SHP77 (cell line): Measurements from ENCODE around the gene ESRP2.

Source experiments
- DNase-seq, 2 experiments: peaks; one replicate each; lab custom pipeline; 2025; lab: John Stamatoyannopoulos, UW

Gene ESRP2

DNA sequence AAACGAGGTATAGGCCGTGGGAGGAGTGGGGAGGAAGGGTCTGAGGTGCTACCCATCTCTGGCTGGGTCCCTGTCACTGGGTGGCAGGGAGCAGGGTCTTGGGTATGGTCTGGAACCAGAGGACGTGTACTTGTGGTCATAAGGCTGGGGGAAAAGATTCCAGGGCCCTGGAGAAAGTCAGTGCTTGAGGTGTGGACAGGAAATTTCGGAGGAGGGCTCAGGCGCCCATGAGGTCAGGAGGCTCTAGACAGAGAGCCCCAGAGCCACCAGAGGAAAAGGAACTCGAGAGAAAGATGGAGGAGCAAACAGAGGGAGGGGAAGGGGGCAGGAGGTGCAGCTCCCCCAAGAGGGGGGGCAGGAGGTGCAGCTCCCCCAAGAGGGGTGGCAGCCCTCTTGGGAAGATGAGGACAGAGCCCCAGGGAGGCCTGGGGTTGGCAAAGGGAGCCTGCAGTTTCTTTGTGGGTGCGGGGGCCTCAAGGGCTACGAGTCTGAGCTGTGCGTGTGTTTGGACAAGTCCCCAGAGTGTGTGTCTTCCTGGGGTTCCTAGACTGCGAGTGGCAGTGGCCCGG lies 27.7 kb upstream of the ESRP2 start:
- DNase-seq, result no peak

DNA sequence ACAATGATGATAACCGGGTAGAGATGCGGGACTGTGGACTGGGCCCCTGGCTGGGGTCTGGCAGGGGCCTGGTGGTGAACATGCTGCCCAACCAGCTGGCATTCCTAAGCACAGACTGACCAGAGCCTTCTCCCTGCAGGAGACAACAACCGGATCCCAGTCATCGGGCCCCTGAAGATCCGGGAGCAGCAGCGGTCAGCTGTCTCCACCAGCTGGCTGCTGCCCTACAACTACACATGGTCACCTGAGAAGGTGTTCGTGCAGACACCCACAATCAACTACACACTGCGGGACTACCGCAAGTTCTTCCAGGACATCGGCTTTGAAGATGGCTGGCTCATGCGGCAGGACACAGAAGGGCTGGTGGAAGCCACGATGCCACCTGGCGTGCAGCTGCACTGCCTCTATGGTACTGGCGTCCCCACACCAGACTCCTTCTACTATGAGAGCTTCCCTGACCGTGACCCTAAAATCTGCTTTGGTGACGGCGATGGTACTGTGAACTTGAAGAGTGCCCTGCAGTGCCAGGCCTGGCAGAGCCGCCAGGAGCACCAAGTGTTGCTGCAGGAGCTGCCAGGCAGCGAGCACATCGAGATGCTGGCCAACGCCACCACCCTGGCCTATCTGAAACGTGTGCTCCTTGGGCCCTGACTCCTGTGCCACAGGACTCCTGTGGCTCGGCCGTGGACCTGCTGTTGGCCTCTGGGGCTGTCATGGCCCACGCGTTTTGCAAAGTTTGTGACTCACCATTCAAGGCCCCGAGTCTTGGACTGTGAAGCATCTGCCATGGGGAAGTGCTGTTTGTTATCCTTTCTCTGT lies 23.3 kb upstream of the ESRP2 start:
- no peak for DNase-seq

DNA sequence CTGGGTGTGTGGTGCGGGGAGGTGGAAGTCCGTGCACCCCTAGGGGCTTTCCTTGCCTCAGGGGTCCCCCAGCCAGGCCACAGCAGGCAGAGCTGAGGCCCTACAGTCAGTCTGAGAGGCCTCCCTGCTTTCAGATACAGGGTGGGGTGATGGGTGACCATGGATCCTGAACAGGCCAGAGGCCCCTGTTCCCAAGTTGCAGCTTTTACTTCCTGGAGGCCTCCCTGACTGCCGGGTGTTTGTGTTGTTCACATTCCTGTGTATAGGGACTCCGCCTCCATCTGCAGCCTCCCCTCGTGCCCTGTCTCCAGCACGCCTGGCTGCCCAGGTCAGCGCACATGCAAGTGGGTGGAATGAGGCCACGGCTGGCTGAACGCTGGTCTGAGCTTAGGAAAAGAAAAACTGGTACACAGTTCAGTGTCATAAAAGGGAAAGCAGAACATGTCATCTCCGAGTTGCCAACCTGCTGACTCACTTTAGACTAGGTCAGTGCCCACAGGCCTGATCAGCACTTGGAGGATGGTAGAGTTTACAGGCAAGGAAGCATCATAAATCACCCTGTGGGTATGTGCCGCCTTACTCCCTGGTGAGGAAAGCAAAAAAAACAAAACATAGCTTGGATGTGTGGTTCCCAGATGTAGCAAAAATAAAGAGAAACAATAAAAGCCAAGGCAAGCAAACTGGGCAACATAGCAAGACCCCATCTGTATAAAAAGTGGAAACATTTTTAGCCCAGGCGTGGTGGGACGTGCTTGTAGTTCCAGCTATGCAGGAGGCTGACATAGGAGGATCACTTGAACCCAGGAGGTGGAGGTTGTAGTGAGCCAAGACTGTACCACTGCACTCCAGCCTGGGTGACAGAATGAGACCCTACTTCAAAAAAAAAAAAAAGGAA lies 22.2 kb upstream of the ESRP2 start:
- DNase-seq, result peak; percentile 11 to 36

- peak; percentile 88 to 94 for DNase-seq
These were observed 21.5 kb upstream of the ESRP2 start for GRCh38 chr16:68257251-68257905.

DNA sequence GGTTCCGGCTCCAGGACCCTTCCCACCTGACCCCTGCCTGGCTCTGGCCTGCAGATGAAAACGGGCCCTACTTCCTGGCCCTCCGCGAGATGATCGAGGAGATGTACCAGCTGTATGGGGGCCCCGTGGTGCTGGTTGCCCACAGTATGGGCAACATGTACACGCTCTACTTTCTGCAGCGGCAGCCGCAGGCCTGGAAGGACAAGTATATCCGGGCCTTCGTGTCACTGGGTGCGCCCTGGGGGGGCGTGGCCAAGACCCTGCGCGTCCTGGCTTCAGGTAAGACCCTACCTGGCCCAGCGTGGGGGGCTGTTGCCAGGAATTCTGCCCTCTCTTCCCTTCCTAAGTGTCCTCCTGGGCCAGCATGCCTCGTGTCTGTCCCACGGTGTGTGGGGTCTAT lies 19.8 kb upstream of the ESRP2 start:
- DNase-seq, result no peak

- no peak for DNase-seq
These were observed 17.8 kb upstream of the ESRP2 start for GRCh38 chr16:68253721-68254120.

GRCh38 chr16:68252383-68252782 lies 16.5 kb upstream of the ESRP2 start:
- no peak for DNase-seq

- DNase-seq, result no peak
These were observed 15.9 kb upstream of the ESRP2 start for GRCh38 chr16:68251832-68252231.

- no peak for DNase-seq
These were observed 15.0 kb upstream of the ESRP2 start for GRCh38 chr16:68250951-68251350.

DNA sequence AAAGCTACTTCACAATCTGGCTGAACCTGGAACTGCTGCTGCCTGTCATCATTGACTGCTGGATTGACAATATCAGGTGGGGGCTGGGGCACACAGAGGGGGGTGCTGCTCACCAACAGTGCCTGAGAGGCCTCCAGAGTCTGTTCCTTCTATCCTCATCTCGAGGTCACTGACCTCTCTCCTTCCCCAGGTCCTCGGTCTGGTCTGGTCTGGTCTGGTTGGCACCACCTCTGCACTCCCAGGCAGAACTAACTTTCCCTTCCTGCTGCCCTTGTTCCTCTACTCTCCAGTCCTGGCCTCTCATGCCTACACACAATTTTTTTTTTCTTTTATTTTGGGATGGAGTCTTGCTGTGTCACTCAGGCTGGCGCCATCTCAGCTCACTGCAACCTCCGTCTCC lies 13.4 kb upstream of the ESRP2 start:
- no peak for DNase-seq

DNA sequence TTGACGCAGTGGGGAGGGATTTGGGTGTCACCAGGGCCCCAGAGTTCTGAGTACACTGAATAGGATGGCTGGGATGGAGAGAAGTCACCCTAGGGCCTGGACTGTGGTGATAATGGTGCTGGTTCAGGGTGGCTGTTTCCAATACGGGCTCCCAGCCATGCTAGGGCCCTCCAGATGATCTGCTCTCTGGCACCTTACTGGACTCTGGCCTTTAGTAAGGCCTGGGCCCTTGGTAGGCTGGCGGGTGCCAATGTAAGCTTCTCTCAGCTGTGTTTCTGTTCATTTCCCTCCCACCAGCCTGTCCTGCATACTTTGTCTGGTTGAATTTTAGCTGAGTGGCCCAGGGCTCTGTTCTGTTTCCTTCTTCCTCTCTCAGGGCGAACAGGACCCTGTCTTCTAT lies 12.0 kb upstream of the ESRP2 start:
- no peak for DNase-seq

DNA sequence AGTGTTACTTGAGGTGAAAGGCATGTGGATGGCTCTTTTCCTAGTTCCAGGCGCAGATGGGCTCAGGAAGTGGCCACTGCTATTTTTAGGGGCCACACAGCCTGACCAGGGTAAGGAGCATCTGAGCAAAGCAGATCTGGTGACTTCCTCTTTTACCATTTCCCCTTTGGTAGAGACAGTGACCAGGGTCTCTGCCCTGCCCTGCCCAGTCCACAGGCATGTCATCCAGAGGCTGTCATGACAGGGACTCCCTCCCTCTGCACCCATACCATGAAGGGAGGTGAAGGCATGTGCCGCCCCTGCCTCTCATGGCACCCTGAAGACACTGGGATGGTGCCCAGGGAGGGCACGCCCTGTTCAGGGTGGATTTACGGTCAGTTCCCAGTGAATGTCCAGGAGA lies 11.5 kb upstream of the ESRP2 start:
- DNase-seq, result no peak

GRCh38 chr16:68246666-68247065 lies 10.7 kb upstream of the ESRP2 start:
- DNase-seq, result no peak

- DNase-seq, result no peak
These were observed 10.2 kb upstream of the ESRP2 start for GRCh38 chr16:68246121-68246520.

DNA sequence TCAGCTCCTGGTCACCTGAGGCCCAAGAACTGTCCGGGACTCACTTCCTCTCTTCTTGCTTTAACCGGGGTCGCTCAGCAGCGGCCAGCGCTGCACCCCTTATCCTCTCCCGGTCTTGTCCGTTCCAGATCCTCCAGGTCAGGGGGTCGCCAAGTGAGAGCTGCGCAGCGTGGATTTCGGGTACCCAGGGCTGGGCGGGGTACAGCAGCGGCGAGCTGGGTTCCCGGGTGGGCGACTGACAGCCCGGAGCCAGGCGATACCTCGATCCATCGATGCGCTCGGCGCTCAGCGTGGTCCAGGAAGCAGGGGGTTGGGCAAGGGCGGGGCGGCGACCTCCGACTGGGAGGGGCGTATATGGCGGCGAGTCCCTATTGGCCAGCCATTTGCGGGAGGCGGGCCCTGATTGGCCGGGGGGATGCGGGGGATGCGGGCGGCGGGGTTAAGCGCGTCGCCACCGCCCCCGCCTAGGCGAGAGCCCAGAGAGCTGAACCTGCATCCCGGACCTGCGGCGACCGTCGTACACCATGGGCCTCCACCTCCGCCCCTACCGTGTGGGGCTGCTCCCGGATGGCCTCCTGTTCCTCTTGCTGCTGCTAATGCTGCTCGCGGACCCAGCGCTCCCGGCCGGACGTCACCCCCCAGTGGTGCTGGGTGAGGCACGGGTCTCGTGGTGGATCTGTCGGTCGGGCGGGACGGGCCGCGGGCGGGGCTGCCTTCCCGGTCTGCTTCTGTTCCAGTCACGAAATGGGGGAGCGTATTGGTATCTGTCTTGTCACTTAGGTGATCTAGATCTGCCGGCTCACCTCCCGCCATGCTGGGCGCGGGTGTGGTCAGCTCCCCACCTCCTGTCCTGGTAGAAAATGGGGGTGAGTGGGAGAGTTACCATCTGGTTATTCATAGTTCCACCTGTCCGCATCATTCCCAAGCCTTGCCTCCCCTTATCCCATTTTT lies 9.3 kb upstream of the ESRP2 start, which contains the start of gene PLA2G15:
Gene PLA2G15, plus strand, starts transcription at position 471 of the 951 bp plus-strand sequence. Its CDS starts 54 bp downstream, at position 525.
- peak; percentile 69 to 88 for DNase-seq

DNA sequence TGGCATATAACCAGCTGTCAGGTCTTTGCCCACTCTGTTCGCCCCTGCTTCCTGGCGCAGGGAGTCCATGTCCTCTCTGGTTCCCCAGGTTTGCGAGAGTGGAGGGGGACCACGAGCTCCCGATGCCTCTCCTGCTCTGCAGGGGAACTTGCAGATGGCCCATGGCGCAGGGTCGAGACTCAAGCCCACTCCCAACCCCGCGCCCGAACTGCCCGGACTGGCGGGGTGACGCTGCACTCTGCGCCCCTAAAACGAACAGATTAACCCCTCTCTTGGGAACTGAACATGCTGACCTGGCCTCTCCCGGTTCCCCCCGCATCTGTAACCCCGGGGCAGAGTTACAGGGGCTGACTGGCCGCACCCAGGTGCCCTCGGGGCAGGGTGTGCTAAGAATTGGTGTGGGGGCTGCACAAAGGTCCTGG lies 8.6 kb upstream of the ESRP2 start:
- DNase-seq, result no peak

- no peak for DNase-seq
These were observed 7.3 kb upstream of the ESRP2 start for GRCh38 chr16:68242926-68243858.

DNA sequence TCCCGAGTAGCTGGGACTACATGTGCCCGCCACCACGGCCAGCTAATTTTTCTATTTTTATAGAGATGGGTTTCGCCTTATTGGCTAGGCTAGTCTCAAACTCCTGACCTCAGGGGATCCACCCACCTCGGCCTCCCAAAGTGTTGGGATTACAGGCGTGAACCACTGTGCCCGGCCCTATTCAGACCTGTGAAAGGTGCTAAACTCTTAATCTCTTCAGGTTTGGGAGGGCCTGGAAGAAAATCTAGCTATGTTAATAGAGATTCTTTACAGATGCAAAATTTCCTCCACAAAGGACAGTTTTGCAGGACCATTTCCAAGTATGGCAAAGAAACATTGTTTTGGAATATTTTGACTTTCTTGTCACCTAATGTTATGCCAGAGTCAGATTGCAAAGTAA lies 6.2 kb upstream of the ESRP2 start:
- DNase-seq, result no peak

DNA sequence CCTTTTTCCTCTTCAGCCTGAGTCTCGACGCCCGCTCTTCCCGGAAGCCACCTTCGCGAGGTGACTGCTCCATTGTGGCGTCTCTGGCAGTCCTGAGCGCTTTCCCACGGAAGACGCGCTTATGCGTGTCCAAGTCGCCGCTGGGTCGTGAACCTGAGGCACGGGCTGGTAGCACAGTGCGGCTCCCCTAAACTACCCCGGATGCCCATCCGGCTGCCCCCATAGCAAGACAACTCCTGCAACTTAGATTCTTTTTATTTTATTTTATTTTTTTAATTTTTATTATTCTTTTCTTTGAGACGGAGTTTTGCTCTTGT lies 2.1 kb upstream of the ESRP2 start:
- no peak for DNase-seq
